NCI-H187 treated with DMSO at 0.1 percent for 48 hours (cell line): Measurements from ENCODE around the gene SH3PXD2A.

Source experiments
- DNase-seq: peaks from one replicate; lab custom pipeline; 2025; lab: John Stamatoyannopoulos, UW

The SH3PXD2A gene, protein sequence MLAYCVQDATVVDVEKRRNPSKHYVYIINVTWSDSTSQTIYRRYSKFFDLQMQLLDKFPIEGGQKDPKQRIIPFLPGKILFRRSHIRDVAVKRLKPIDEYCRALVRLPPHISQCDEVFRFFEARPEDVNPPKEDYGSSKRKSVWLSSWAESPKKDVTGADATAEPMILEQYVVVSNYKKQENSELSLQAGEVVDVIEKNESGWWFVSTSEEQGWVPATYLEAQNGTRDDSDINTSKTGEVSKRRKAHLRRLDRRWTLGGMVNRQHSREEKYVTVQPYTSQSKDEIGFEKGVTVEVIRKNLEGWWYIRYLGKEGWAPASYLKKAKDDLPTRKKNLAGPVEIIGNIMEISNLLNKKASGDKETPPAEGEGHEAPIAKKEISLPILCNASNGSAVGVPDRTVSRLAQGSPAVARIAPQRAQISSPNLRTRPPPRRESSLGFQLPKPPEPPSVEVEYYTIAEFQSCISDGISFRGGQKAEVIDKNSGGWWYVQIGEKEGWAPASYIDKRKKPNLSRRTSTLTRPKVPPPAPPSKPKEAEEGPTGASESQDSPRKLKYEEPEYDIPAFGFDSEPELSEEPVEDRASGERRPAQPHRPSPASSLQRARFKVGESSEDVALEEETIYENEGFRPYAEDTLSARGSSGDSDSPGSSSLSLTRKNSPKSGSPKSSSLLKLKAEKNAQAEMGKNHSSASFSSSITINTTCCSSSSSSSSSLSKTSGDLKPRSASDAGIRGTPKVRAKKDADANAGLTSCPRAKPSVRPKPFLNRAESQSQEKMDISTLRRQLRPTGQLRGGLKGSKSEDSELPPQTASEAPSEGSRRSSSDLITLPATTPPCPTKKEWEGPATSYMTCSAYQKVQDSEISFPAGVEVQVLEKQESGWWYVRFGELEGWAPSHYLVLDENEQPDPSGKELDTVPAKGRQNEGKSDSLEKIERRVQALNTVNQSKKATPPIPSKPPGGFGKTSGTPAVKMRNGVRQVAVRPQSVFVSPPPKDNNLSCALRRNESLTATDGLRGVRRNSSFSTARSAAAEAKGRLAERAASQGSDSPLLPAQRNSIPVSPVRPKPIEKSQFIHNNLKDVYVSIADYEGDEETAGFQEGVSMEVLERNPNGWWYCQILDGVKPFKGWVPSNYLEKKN

DNA sequence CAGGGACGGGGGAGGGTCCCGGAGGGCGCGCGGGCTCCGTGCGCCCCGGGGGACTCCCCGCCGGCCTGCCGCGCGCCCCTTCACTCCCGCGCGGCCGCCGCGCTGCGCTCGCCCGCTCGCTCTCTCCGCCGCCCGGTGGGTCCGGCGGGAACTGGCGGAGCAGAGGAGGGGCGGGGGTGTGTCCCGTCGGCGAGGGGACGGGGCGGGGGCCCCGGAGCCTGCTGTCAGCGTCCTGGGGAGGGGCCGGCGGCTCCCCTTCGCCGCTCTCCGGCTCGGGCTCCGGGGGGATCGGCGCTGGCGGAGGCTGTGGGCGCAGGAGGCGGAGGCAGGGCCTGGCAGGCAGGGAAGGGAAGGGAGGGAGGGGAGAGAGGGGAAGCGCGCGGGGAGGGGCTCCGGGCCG is at the start of gene SH3PXD2A:
SH3PXD2A (minus strand) TSS at position 153 of the 400 bp plus-strand sequence. CDS start 310 bp downstream, outside the sequence.
- no peak for DNase-seq

DNA sequence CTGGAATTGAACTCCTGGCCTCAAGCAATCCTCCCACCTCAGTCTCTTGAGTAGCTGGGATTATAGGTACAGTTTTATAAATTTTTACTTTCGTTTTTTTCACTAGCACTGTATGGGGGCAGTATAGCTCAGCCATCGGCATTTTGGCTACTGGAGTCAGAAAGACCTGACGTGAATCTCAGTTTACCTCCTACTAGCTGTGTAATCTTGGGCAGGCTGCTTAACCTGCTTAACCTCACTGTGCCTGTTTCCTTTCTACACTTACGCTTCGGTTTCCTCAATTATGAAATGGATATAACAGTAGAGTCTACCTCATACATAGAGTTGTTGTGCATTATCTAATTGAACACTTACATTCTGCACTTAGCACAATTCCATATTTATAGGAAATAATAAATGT is 45.9 kb upstream of the SH3PXD2A start:
- no peak for DNase-seq

DNA sequence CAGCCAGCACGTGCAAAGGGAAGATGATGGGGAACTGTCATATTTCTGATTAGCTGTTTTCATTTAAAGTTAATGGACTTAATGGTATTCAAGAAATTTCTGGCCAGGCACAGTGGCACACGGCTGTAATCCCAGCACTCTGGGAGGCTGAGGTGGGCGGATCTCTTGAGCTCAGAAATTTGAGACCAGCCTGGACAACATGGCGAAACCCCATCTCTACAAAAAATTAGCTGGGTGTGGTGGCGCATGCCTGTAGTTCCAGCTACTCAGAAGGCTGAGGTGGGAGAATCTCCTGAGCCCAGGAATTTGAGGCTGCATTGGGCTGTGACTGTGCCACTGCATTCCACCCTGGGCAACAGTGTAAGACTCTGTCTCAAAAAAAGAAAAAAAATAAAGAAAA is 43.9 kb upstream of the SH3PXD2A start:
- DNase-seq, result no peak

DNA sequence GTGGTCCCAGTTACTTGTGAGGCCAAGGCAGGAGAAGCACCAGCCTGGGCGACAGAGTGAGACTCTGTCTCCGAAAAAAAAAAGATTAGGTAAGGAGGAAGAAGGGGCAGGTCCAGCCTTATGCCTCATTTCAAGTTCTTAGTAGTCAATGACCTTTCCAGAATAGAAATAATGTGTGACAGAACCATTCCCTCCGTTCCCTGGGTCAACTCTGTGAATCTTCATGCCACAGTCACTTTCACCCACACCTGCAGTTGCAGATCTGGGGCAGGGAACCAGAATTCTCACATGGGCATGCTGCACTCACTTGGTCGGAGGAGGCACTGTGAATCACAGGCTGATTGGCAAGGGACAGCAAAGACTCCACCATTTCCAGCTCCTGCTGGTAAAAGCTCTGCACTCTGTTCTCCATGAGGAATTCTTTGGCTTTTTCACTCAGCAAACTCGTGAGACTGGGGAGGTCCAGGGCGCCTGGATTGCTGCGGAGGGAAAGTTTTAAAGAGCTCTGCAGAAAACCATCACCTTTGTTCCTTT is 41.9 kb upstream of the SH3PXD2A start:
- DNase-seq, result no peak

DNA sequence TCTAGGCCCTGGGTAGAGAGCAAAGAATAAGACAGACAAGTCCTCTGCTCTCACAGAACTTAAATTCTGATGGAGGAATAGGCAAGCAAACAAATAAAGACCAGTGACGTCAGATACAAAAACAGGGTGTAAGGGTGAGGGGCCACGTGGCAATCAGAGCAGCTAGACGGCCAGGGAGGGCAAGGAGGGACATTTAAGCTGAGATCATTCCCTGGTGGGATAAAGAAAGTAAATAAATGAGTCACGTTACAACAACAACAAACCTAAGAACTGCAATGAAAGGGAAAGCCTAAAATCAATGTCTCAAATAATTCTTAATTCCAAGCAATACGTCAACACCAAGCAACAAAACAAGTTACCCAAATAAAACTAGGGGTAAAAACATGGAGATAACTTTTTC is 40.8 kb upstream of the SH3PXD2A start:
- no peak for DNase-seq

DNA sequence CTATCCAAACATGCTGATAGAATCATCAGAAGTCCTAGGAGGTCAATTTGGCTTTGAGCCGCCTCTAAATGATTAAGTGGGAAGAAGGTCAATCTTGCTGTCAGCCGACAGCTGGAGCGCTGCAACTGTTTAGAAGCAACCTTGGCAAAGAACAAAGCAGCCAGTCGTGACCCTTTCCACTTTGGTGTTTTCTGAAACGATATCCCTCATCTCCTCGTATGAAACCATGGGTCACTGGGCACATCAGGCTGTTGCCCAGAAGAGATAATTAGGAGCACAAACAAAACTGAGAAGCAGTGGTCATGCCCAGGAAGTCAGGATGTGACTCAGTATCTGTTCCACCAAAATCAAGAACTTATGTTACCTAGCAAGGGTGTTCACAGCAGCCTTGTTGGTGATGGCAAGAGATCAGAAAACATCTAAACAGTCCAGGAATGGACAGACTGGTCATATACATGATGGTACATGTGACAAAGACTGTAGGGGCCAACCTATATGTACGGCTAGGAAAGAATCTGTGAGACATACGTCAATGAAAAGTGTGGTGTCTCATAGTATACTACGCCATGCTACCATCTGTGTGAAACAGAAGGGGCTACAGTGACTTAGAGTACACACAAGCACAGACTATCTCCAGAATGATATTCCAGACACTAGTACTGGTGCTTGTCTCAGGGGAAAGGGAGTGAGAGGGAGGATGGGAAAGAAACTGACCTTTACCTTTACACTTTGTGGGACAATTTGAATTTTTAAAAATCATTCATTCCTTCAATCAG is 40.2 kb upstream of the SH3PXD2A start:
- DNase-seq, result no peak

DNA sequence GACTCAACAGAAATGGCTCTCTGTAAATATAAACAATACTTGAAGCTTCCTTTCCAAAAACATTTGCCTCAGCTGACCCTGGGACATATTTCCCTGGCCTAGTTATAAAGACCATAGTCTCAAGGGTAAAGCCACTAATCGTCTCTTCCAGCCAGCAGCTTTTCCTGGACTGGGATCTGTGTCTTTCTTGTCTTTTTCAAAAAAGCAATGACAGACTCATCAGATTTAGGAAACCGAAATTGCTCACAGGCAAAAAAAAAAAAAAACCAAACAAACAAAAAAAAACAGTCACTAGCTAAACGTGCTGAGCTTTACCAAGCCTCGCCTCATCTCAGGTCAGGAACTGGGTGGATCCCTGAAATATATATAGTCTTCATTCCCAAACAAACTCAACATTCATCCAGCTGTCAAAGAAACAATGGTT is 39.1 kb upstream of the SH3PXD2A start:
- DNase-seq, result no peak

DNA sequence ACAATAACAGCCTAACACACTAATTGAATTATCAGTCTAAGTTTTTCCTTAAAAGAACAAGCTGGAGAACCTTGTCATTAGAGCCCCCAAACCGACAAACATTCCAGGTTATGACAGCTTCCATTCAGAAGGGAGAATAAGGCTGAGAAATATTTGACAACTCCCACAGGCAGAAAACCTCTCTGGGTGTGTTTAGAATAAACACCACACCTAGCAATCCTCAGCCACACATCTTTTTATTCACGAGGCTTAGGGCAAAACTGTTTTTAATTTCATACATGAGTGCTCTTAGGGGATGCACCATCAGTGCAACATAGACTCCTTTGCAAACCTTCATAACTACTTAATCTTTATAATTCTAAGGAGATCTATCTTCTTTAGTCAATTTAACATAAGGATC is 38.4 kb upstream of the SH3PXD2A start:
- no peak for DNase-seq

DNA sequence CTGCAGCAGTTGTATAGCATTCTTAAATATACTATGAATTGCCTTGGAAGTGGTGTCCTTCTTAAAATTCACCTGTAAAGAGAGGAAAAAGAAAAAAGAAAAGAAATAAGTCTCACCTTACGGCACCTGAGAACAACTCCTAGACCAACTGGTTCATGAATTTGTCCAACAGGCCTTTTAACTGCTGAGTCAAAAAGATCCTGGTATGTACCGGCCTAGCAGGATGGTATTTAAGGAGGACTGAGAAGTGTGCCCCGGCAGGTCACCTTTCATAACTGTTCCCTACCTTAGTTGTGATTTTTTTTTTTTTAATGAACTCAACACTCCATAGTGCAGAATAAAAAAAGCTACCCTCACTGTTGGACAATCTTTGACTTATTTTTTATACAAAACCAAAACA is 36.8 kb upstream of the SH3PXD2A start:
- no peak for DNase-seq

DNA sequence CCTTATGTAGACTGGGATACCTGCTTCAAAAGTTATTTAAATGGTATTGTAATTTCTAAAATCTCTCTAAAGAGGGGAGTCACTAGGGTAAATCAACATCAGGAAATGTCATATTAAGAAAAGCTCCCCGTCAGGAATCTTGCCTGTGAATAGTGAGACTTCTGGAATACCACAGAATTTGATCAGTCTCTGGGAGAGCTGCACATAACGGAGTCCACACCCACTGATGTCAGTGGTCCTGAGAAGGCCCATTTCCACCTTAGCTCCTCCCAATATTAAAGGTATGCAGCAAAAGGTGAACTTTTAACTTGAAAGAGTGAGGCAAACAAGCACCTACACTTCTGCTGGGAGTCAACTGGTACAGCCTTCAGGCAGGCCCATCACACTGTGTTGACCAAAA is 35.3 kb upstream of the SH3PXD2A start:
- no peak for DNase-seq

DNA sequence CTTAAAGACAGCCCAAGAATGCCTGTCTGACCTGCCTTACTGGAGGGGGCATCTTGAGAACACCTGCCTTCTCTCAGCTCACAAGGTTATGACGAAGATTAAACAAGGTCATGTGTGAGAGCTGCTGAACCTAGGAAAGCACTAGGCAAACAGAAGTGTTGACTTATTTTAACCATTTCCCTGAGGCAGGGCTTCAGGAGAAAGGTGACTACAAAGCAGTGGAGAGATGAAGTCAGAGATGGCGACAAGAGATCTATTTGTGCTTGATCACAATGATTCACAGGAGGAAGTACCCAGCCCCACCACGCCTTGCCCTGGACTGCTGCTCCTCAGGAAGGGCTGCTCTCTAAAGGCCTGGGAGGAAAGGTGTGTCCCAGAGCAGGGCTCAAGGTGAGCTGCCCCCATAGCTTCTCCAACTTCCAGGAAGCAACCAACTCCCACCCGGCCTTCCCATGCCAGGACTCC is 34.9 kb upstream of the SH3PXD2A start:
- DNase-seq, result no peak

DNA sequence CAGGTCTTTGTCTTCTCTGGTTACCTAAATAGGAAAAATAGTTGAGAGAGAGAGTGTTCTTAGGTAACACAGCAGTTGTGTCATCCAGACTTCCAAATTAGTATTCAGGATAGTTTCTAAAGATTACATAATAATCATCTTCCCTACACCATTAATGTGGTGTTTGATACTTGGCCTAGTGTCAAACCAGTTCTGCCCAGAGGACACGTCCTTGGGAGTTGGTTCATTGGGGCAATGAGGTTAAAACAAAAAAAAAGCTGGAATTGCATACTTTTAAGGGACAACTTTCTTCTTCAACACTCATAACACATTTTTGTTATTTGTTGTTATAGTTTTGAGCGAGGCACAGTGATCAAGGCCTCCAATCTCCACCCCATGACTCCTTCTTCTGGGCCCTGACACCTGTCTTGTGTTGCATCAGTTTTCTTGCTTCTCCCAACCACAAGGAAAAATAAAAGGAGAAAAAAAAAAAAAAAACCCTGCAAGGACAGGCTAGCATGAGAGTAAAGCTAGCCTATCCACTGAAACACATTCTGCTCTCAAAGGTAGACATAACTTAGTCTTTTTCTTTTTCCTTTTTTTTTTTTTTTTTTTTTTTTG is 33.8 kb upstream of the SH3PXD2A start:
- DNase-seq, result no peak

DNA sequence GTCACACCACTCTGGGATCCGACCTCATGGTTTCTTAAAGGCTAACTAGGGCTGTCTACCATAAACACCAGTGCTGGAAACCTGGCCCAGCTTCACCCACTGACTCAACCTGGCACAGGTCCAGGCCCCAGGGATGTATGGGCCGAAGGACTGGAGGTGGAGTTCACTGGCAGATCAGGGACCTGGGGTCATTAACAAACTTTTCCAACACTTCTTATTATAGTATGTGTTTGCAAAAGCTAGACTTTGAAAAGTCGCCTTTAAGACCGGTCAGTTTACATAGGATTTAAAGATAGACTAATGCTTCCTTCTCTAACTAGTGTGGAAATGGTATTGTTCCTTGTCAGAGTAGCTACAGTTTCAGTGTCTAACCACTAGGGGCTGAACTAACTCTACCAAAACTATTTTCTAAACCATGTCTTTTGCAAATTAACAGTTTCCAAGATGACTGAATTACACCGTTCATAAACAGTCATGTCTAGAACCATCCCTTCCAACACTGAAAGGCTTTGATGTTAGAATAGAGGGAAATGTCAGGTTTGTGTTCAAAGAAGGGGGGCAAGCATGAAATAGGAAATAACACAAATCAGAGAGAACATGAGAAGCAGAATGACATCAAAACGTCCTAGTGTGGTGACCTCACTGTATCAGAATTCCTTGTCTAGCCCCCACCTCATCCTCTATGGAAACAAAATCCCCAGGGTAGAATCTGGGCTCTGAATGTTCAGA is 32.9 kb upstream of the SH3PXD2A start:
- no peak for DNase-seq

DNA sequence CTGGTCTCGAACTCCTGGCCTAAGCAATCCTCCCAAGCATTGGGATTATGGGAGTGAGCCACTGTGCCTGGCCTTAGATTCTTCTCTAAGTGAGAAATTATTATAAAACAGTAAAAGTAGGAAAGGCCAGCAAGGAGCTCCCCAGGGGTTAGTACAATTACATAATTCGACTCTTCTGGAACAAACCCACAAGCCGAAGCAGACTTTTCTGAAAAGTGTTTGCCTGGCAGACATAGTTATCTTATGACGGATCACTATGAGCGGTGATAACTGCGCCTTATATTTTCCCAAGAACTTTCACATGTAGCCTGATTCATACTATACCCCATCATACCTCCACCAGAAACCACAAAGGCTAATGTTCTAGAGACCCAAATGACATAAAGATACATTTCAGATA is 30.2 kb upstream of the SH3PXD2A start:
- DNase-seq, result no peak

DNA sequence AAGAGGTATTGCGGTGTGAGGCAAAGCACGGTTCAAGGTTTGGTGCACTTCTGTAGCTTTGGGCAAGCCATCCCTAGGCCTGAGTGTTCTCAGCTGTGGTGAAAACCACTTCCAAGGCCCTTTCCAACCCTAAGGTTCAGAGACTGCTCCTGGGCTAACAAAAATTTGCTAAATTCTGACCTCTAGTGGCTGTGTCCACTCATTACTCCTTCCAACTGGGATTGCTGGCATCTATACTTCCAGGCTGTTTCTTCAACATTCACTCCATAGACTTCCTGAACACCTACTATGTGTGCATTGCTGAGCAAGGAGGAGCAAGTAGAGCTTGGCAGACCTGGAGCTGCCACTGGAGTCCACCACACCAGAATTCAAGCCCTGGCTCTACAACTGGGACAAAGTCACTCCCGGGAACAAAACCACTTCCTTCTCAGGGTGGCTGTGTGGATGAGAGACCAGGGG is 29.3 kb upstream of the SH3PXD2A start:
- peak; percentile 7 for DNase-seq

DNA sequence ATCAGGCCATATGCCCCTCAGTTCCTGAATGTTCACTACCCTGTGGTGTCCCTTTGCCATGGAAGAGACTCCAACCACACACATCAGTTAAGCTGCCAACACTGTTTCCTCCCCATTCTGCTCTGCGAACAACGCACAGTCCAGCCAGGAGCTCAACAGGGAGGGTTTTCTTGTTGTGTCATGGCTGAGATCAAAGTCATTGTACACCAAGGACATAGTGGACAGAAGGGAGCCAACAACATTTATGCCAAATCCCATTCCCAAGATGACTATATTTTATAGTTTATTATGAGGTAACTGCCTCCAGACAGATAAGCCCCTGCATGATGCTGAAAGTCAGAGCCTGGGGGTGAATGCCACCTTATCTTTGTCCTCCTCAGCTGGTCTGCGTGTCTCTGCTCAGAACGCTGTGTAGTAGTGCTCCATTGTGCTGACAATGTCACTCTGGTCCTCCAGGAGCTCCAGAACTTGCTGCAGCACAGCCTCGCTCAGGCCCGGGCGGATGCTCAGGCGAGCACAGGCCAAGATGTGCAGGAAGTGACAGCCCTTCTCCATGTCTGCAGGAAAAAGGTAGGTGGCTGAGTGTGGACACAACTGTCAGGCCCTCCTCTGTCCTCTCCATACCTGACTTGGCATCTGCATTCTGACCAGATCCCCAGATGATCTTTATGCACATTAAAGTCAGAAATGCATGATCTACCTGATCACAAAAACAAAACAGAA is 27.1 kb upstream of the SH3PXD2A start:
- no peak for DNase-seq

DNA sequence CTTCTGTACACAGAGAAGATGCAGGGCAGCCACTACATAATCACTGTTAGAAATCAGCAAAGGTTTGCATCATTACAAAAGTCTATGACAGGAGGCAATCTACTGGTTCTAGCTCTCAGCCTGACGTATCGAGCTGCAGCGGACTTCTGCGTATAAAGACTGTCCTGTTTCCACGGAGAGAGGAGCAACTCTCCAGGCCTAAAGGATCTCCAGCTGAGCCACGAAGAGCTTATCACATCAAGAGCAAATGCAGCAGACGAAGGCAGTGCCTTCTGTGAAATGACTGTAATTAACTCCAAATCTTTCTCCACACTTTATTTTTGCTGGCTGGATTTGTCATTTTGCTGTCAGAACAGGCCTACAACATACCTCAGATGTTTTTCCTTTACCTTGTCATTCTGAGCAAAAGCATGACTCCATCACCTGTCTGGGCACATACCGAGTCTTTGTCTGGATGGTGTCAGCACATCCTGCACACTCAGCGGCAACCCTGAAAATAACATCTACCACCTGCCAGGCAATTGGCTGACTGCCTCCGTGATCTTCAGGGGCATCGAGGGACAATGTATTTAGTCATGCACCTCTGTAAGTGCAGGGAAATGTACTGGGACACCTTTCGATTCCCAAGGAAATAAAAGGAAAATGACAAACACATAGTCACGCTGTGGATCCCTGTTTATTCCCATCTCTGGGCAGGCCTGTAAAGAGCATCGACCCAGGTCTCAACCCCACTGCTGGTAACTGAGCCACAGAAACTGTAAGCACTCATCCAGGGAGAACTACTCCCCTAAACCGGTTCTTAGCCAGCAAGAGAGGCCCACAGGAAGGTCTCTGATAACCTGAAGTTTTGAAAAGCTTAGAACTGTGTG is 26.3 kb upstream of the SH3PXD2A start:
- no peak for DNase-seq

DNA sequence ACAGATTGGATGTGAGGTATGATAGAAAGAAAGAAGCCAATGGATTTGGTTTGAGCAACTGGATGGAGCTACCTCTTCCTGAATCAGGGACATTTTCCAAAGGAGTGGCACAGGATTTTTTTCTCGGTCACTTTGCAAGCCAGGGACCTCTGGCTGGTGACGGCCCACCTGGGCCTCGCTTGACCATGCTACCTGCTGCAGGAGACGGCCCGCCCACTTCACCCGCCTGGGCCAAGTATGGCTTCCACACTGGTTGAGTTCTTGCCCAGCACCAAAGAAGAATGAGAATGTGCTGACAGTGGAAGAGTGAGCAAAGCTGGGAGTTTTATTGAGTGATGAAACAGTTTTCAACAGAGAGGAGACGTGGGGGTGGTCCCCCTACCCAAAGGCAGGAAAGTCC is 24.5 kb upstream of the SH3PXD2A start:
- no peak for DNase-seq

DNA sequence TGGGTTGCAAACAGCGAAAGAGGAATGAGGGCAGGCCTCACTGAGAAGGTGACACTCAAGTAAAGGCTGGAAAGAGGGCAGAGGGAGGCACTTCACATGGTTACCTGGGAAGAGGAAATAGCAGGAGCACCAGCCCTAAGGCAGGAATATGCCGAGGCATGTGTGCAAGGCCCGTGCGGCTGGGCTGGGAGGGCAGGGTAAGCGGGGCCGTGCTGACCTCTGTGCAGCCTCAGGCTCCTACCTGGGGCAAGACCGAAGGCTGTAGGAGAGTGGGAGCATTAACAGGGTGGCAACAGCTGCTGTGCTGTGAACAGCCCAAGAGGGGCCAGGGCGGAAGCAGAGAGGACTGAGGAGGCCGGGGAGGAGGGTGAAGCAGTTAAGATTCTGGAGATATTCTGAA is 24.0 kb upstream of the SH3PXD2A start:
- no peak for DNase-seq
